HEK293T (cell line): ENCODE measurements around the gene PDE7B.

Source experiments
- ARNT ChIP-seq: fragments of 450-650 bp; IDR thresholded peaks from 2 replicates; pipeline ENCODE4 v1.6.1; 2017; ENCODE audit warnings: mild to moderate bottlenecking
- CTBP1 ChIP-seq: fragments of 450-650 bp; IDR thresholded peaks from 2 replicates; pipeline ENCODE4 v1.6.1; 2016; ENCODE audit warnings: borderline replicate concordance
- FOXM1 ChIP-seq: fragments of 450-650 bp; IDR thresholded peaks from 2 replicates; pipeline ENCODE4 v1.6.1; 2017; ENCODE audit warnings: mild to moderate bottlenecking, borderline replicate concordance
- HDGF ChIP-seq: fragments of 450-650 bp; IDR thresholded peaks from 2 replicates; pipeline ENCODE4 v1.6.1; 2017; ENCODE audit warnings: antibody characterized with exemption, borderline replicate concordance
- SUZ12 ChIP-seq: fragments of 450-650 bp; IDR thresholded peaks from 2 replicates; pipeline ENCODE4 v1.6.1; 2016; ENCODE audit warnings: mild to moderate bottlenecking
- TARDBP ChIP-seq: fragments of 450-650 bp; IDR thresholded peaks from 2 replicates; pipeline ENCODE4 v1.6.1; 2016
- TF ChIP-seq, protein P1 (sequence below): fragments of 450-650 bp; IDR thresholded peaks from 2 replicates; pipeline ENCODE4 v1.6.1; 2016

DNA sequence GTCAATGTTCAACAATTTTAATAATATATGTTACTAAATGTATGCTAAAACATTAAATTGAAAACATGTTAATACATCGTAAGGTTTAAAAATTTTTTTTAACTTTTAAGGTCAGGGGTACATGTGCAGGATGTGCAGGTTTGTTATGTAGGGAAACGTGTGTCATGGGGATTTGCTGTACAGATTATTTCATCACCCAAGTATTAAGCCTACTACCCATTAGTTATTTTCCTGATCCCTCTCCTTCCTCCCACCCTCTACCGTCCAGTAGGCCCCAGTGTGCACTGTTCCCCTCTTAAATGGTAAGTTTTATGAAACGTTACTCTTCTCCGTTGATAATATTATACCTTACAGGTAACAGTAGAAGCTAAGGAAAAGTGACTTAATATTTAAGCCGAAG is 15.8 kb downstream of the PDE7B start:
- TF ChIP-seq SUZ12 (no peak), HDGF (no peak), ARNT (no peak), FOXM1 (no peak), CTBP1 (no peak), TARDBP (no peak)
- TF ChIP-seq, protein P1, sequence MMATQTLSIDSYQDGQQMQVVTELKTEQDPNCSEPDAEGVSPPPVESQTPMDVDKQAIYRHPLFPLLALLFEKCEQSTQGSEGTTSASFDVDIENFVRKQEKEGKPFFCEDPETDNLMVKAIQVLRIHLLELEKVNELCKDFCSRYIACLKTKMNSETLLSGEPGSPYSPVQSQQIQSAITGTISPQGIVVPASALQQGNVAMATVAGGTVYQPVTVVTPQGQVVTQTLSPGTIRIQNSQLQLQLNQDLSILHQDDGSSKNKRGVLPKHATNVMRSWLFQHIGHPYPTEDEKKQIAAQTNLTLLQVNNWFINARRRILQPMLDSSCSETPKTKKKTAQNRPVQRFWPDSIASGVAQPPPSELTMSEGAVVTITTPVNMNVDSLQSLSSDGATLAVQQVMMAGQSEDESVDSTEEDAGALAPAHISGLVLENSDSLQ, result no peak
